GM12872 (cell line): ENCODE results near the gene SMS.

ENCODE experiments used
- TF ChIP-seq, protein P1 (sequence below): IDR thresholded peaks from 3 replicates; pipeline ENCODE4 v1.5.1; 2011; ENCODE audit warnings: low read depth, mild to moderate bottlenecking, low read length, moderate library complexity; ENCODE audit not compliant: insufficient read depth

SMS gene

DNA sequence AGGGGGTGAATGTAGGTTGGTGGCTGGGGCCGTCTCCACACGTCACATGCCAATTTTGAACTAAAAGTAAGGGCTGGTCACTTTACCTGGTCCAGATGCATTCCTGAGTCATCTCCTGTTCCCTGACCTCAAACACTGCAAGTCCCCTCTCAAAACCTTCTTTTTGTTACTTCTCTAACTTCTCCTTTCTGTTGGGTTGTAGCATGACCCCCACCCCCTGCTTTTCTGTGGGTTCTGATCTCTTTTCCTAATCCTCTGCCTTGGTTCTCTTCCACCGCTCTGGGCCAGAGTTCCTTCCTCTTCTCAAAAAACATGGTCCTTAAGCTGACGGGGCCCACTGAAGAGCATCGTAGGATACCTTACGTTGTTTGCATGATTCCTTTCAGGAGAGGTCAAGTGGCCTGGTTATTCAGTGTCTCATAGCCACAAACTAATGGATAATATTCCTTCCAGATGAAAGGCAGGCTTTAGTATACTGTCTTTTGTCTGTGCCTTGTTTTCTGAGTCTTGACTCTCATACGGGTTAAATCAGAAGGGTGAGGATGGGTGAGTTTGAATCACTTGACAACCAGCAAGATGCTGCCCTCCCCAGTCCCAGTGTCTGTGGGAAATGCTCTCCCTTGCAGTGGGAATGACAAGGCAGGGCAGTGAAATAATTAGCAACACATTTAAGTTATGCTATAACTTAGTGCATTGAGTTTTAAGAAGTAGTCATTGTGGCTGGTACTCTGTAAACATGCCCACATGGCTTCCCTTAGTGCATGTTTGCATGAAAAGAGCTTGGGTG lies 15.1 kb downstream of the SMS start:
- TF ChIP-seq, protein P1, sequence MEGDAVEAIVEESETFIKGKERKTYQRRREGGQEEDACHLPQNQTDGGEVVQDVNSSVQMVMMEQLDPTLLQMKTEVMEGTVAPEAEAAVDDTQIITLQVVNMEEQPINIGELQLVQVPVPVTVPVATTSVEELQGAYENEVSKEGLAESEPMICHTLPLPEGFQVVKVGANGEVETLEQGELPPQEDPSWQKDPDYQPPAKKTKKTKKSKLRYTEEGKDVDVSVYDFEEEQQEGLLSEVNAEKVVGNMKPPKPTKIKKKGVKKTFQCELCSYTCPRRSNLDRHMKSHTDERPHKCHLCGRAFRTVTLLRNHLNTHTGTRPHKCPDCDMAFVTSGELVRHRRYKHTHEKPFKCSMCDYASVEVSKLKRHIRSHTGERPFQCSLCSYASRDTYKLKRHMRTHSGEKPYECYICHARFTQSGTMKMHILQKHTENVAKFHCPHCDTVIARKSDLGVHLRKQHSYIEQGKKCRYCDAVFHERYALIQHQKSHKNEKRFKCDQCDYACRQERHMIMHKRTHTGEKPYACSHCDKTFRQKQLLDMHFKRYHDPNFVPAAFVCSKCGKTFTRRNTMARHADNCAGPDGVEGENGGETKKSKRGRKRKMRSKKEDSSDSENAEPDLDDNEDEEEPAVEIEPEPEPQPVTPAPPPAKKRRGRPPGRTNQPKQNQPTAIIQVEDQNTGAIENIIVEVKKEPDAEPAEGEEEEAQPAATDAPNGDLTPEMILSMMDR, result no peak

DNA sequence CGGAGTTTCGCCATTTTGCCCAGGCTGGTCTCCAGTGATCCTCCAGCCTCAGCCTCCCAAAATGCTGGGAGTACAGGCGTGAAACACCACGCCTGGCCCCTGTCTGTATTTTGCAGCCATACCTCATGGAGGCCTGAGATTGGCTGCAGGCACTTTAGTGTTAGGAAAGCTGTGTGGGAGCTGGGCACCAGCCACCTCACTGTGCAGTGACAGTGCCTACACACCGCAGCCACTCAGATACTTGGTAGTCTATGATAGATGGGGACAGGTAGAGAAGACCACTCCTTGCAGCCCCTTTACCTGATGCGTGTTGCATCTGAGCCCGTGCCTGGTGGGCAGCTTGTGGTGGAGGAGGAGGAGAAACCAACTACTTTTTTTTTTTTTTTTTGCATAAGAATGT lies 16.3 kb downstream of the SMS start:
- TF ChIP-seq, protein P1, result no peak

DNA sequence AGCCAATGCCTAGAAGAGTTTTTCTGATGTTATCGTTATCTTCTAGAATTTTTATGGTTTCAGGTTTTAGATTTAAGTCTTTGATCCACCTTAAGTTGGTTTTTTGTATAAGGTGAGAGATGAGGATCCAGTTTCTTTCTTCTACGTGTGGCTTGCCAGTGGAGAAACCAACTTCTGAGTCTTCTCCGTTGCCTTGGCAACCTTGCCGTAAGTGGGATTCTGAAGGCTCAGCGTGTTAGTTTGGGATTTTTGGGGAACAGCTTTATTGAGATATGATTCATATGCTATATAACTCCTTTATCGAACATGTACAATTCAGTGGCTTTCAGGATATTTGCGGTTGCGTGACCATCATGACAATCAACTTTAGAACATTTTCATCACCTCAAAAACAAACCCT lies 17.7 kb downstream of the SMS start:
- TF ChIP-seq, protein P1, result no peak

DNA sequence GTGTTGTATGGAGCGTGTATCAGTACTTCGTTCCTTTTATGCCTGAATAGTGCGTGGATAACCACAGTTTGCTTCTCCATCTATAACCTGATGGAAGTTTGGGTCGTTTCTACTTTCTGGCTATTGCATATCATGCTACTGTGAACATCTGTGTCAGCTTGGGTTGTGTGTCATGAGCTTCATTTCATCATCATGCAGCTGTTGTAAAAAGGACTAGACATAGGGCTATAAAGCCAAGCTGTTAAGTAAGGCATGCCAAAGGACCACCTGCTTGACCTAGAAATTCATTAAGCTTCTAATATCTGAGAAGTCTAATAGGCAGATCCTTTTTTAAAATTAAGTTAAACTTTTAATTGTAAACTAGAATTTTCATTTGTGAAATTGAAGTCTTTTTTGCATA lies 18.4 kb downstream of the SMS start:
- TF ChIP-seq, protein P1, result no peak

DNA sequence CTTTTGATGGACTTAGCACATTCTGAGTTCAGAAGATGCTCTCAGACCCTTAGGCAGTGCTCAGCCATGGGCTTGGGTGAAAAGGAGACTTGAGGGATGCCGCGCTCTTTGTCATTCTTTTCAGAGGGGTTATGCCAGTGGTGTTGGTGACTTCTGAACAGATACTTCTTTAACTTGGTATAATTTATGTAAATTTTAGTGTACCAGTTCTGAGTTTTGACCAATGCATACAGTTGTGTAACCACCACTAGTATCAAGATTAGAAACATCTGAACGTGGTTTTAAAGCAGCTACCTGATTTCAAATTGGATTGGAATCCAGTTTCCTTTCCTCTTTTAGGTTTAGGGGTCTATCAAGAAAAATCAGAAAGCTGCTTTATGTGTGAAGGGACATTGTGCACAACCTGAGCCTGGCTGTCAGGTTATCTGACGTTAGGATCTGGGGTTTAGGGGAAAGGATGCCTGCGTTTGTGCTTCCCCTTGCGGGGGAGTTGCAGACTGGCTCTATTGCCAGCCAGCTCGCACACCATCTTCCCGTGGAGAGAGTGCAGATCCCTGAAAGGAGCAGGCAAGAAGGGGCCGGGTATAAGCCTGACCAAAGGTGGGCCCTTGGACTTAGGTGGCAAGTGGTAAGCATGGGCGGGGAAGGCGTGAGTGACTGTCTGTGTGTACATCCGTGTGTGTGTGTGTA lies 19.0 kb downstream of the SMS start:
- TF ChIP-seq, protein P1, result no peak

DNA sequence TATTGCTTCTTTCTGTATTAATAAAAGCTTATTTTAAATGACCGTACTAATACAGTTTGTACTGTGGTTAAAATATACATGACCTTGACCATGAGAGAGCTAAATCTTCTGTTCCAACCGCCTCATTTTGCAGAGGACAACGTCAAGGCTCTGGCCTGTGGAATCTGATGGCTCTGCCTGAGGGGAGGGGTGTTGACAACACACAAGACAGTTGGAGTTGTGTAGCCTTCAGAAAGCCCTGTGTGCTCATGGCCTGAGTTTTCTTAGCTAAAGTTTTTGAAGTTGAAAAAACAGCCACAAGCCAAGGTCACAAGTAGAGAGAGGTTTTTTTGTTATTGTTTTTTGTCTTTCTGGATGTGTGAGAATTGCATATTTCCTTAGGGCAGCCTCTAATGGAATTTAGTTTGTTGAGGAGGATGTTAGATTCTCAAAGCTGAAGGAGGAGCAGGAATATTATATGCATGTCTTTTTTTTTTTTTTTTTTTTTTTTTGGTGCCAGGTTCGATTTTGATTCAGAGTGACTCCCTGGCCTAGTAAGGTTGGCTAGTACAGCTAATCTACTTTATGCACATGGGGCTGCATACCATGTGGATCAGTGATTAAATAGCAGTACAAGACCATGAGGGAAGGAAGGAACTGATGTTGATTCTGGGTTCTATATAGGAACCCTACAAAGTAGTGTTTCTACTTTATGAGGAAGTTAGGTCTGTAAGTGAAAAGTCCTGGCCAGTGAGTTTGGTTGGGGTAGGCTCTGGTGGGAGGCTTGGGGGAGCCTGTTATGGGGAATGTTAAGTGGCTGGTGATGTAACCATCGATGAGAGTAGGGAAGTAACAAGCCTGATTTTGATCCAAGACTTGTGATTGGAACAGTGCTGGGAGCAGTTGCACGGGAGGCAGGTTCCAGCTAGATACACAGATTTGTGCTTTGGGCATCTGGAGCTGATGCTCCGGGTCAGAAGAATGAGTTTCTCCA lies 20.3 kb downstream of the SMS start:
- TF ChIP-seq, protein P1, result no peak

DNA sequence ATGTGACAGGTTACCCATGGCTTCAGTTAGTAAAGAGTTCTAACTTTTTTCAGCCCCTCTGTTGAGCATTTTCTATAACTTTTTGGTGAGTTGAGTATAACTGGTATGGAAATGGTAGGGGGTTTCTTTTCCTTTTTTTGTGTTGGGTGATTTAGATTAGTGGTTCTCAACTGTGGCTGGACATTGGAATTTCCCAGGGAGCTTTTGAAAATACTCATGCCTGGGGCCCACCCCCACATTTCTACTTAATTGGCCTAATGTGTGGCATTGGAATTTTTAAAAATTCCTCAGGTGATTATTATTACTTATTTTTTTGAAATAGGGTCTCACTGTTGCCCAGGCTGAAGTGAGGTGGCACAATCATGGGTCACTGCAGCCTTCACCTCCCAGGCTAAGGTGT lies 21.9 kb downstream of the SMS start:
- TF ChIP-seq, protein P1, result no peak
